ENCODE measurements around the gene RNMT.

RNMT gene

GRCh38 chr18:13758622-13759021, 32.1 kb downstream of the RNMT start:
- TF ChIP-seq, protein P1, sequence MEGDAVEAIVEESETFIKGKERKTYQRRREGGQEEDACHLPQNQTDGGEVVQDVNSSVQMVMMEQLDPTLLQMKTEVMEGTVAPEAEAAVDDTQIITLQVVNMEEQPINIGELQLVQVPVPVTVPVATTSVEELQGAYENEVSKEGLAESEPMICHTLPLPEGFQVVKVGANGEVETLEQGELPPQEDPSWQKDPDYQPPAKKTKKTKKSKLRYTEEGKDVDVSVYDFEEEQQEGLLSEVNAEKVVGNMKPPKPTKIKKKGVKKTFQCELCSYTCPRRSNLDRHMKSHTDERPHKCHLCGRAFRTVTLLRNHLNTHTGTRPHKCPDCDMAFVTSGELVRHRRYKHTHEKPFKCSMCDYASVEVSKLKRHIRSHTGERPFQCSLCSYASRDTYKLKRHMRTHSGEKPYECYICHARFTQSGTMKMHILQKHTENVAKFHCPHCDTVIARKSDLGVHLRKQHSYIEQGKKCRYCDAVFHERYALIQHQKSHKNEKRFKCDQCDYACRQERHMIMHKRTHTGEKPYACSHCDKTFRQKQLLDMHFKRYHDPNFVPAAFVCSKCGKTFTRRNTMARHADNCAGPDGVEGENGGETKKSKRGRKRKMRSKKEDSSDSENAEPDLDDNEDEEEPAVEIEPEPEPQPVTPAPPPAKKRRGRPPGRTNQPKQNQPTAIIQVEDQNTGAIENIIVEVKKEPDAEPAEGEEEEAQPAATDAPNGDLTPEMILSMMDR (IDR thresholded peaks at IDR 0.05; ENCODE audit: low read depth, low read length), result no peak
- no peak for DNase-seq (ENCODE audit: low read depth, low spot score)
- H3K4me3 ChIP-seq (ENCODE audit: low read depth, low read length), result no peak overlapping the region

GRCh38 chr18:13760047-13760446, 33.6 kb downstream of the RNMT start:
- TF ChIP-seq, protein P1 (IDR thresholded peaks at IDR 0.05; ENCODE audit: low read depth, low read length), result no peak
- H3K4me3 ChIP-seq (ENCODE audit: low read depth, low read length), result no peak overlapping the region
- in situ Hi-C loops (cut with HindIII; ENCODE audit: low sequenced_read_pairs), result no loop called here
- DNase-seq (ENCODE audit: low read depth, low spot score), result no peak

More at GRCh38 chr18:13758622-13759021, 32.1 kb downstream of the RNMT start:
- in situ Hi-C loops (cut with HindIII; ENCODE audit: low sequenced_read_pairs), result no loop called here

- no peak for DNase-seq (ENCODE audit: low read depth, low spot score)
- in situ Hi-C loops (cut with HindIII; ENCODE audit: low sequenced_read_pairs), result no loop called here
- no peak overlapping the region for H3K4me3 ChIP-seq (ENCODE audit: low read depth, low read length)
- TF ChIP-seq, protein P1 (IDR thresholded peaks at IDR 0.05; ENCODE audit: low read depth, low read length), result no peak
These were observed 36.4 kb downstream of the RNMT start for GRCh38 chr18:13762690-13763439.

DNA sequence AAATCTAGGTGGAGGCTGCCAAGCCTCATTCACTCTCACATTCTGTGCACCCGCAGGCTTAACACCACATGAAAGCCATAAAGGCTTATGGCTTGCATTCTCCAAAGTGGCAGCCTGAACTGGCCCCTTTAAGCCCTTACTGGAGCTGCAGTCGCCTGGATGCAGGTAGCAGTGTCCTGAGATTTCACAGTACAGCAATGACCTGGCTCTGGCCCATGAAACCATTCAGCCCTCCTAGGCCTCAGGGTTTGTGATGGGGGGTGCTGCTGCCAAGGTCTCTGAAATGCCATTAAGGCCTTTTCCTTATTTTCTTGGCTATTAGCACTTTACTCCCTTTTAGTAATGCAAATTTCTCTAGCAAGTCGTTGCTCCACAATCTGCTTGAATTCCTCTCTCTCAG, 48.6 kb downstream of the RNMT start:
- TF ChIP-seq, protein P1 (IDR thresholded peaks at IDR 0.05; ENCODE audit: low read depth, low read length), result no peak
- in situ Hi-C loops (cut with HindIII; ENCODE audit: low sequenced_read_pairs), result no loop called here
- no peak overlapping the region for H3K4me3 ChIP-seq (ENCODE audit: low read depth, low read length)
- DNase-seq (ENCODE audit: low read depth, low spot score), result no peak

DNA sequence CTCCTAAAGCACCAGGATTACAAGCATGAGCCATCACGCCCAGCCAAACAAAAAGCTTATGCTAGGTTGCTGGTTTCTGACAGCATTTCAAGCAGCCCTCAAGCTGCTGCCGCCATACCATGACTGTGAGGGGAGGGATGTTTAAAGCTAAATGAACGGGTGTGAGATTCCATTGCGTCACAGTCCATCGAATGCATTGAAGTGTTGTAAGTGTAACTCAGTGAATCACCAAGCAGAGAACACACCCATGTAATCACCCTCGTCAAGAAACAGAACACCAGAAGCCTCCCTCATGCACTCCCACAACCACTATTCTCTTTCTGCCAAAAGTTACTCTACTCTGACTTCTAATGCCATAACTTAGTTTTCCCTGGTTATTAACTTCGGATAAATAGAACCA, 64.7 kb downstream of the RNMT start:
- H3K4me3 ChIP-seq (ENCODE audit: low read depth, low read length), result no peak overlapping the region
- in situ Hi-C loops (cut with HindIII; ENCODE audit: low sequenced_read_pairs), result no loop called here
- TF ChIP-seq, protein P1 (IDR thresholded peaks at IDR 0.05; ENCODE audit: low read depth, low read length), result no peak
- no peak for DNase-seq (ENCODE audit: low read depth, low spot score)

- DNase-seq (ENCODE audit: low read depth, low spot score), result no peak
- TF ChIP-seq, protein P1 (IDR thresholded peaks at IDR 0.05; ENCODE audit: low read depth, low read length), result no peak
- in situ Hi-C loops (cut with HindIII; ENCODE audit: low sequenced_read_pairs), result no loop called here
These were observed 67.3 kb downstream of the RNMT start for GRCh38 chr18:13793819-13794218.

More at GRCh38 chr18:13793819-13794218, 67.3 kb downstream of the RNMT start:
- no peak overlapping the region for H3K4me3 ChIP-seq (ENCODE audit: low read depth, low read length)
